RWPE1 (cell line): ENCODE measurements around the gene MARK3.
A peak's percentile ranks its signal among the peaks of the same experiment; 100 is the strongest.

Experiments used
- CTCF ChIA-PET: fragments of 350-600 bp; sonication (Branson Sonifier 250); formaldehyde crosslinking; extraction: SDS; loops from one replicate; lab custom pipeline; 2021; lab: Yijun Ruan, JAX
- POLR2A ChIA-PET: fragments of 400-600 bp; formaldehyde crosslinking; extraction: SDS; loops from one replicate; lab custom pipeline; 2020; ENCODE audit warnings: antibody characterized with exemption; ENCODE audit not compliant: low non-redundant PET; lab: Yijun Ruan, JAX
- DNase-seq: peaks from one replicate; pipeline ENCODE4 v3.0.0; 2012; ENCODE audit warnings: low spot score
- H3K27ac ChIP-seq: fragments of 450-650 bp; 2 replicates; pipeline ENCODE4 v1.5.1; 2017
- CTCF ChIP-seq: fragments of 450-650 bp; conservative IDR thresholded peaks from 2 replicates; pipeline ENCODE4 v1.5.1; 2017; ENCODE audit warnings: low read depth, mild to moderate bottlenecking

Gene MARK3

GRCh38 chr14:103551338-103551762 lies 166.1 kb downstream of the MARK3 start:
- H3K27ac ChIP-seq: peak overlapping the region; percentile 97
- TF ChIP-seq CTCF: no peak
- ChIA-PET POLR2A (no interaction called here), CTCF (interaction anchor here (0.5 to 1.4 kb wide), 2 partner anchors 11 to 33 kb away, joined by 3 to 10 read pairs; partner anchors contain the start of genes BAG5 and COA8)
- no peak for DNase-seq

- ChIA-PET CTCF (interaction anchor here (0.6 to 1.4 kb wide), 2 partner anchors 34 to 215 kb away, joined by 3 to 10 read pairs; no protein-coding TSS in a partner anchor), POLR2A (interaction anchor here (1.0 kb wide), 1 partner anchor 10 kb away, joined by 4 read pairs; no protein-coding TSS in a partner anchor)
- peak overlapping the region; percentile 97 for H3K27ac ChIP-seq
- peak; percentile 73 for DNase-seq
- no peak for TF ChIP-seq CTCF
Measured at GRCh38 chr14:103552011-103552845, 167.0 kb downstream of the MARK3 start.

- peak overlapping the region; percentile 97 for H3K27ac ChIP-seq
- ChIA-PET CTCF (interaction anchor here (0.6 to 1.4 kb wide), 3 partner anchors 31 to 214 kb away, joined by 3 to 10 read pairs (median 3); no protein-coding TSS in a partner anchor), POLR2A (interaction anchor here (1.0 kb wide), 1 partner anchor 10 kb away, joined by 4 read pairs; no protein-coding TSS in a partner anchor)
- no peak for DNase-seq
- TF ChIP-seq CTCF: no peak
Measured at GRCh38 chr14:103552846-103553210, 167.6 kb downstream of the MARK3 start.
